ENCODE data around the gene RAVER1. TPM values are rescaled to one million over a fixed set of nuclear protein-coding genes. Genes with fewer than 3 reads are reported as not detected.
A peak's percentile ranks its signal among the peaks of the same experiment; 100 is the strongest.

RAVER1 gene
- total and polyA plus RNA-seq, 5 donors, result 9.8 to 20.1 (median 14.7) TPM

DNA sequence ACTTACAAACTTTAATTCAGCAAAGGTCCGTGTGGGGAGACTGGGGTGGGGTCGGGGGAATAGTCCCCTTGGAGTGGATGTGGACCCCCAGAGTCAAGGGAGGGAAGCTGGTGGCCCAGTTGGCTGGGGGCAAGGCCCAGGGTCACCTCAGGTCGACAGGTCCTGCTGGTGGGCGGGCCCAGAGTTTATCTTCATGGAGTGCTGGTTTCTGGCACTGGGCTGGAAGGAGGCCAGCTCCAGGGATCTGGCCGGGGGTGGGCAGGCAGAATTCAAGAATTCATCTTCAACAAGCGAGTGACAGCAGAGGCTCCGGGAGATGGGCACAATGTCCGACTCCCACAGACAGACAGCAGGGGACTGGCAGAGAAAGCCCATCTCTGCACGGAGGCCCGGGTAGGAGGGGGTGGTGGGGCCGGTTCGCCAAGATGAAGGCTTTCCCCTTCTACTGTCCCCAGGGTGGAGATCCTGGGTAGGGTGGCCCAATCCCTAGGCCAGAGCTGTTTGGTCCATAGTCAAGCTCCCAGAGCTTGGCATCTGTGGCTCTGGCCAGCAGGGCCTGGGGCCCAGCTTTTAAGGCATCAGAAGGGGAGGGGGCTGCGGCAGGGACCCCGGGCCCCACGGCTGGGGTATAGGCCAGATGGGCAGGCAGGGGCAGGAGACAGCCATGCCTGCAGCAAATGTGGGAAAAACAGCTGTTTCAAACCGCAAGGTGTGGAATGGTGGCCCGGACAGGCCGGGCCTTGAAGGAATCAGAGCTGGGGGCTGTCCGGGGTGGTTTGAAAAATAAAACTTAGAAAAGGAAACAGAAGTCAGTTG lies 16.9 kb downstream of the RAVER1 start:
- intact Hi-C loops (cut with DNase I), result no loop called here
- Histone ChIP-seq H3K4me3 (ENCODE audit: low read length) (no peak overlapping the region), H3K27ac (ENCODE audit: low read length) (no peak overlapping the region), H3K9me3 (ENCODE audit: control insufficient read depth, low read length) (no peaks in the 10 kb centered on the region), H3K27me3 (ENCODE audit: control insufficient read depth, insufficient read depth) (no peaks in the 10 kb centered on the region), H3K4me1 (ENCODE audit: control insufficient read depth, insufficient read depth, low read length) (no peaks in the 10 kb centered on the region)
- no peak for DNase-seq
- 62% methylated on average over 19 of the region's 19 CpGs for WGBS
- ATAC-seq, result peak in 1 of 2 donors; percentile 27

DNA sequence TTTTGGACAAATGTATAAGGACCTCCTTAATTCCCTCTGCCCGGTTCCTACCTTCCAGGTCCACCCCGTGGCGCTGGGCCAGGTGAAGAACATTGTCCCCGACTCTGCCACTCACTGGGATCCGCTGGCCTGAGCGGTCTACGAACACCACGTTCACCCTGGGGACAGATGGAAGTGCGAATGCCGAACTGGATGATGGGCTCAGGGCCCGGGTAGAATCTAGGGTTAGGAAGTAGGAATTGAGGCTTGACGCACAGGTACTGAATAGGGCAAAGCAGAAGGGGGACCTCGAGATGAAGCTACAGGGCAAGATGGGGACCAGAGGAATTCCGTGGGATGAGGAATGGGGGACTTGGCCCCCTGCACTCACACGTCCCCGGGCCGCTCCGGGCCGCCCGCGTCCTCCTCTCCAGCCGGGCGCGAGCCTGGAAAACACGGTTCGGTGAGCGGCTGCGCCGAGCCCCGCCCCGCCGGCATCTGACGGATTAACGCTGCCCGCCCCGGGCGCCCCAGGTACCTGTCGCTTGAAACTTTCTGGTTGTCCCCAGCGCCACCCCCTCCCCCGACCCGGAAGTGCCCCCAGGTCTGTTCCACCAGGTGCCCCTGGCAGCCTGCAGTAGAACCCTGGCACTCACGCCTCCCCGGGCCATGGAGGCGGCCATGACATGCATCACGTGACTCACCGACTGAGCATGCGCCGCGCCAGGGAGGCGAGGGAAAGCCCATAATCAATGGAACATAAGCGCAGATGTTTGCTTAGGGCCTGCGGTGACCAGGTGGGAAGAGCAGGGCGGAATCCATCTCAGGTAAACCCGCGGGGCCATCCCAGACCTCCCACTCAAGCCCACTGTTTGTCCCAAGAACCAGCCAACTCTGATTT lies 17.8 kb downstream of the RAVER1 start, which contains the start of gene FDX2:
Gene FDX2 (minus strand): TSS at position 681 of the 880 bp plus-strand sequence. CDS start 19 bp downstream, at position 662.
- Histone ChIP-seq H3K9me3 (ENCODE audit: control insufficient read depth, low read length) (no peaks in the 10 kb centered on the region), H3K27me3 (ENCODE audit: control insufficient read depth, insufficient read depth) (no peaks in the 10 kb centered on the region), H3K4me1 (ENCODE audit: control insufficient read depth, insufficient read depth, low read length) (no peaks in the 10 kb centered on the region), H3K27ac (ENCODE audit: low read length) (peak within 1 kb of the TSS; percentile 6), H3K4me3 (ENCODE audit: low read length) (peak within 1 kb of the TSS; percentile 90)
- 1% methylated on average over 55 of the region's 55 CpGs for WGBS
- intact Hi-C loops (cut with DNase I), result no loop called here
- ATAC-seq (peak; percentile 88 to 92), DNase-seq (peak; percentile 89 to 97 (median 96))

DNA sequence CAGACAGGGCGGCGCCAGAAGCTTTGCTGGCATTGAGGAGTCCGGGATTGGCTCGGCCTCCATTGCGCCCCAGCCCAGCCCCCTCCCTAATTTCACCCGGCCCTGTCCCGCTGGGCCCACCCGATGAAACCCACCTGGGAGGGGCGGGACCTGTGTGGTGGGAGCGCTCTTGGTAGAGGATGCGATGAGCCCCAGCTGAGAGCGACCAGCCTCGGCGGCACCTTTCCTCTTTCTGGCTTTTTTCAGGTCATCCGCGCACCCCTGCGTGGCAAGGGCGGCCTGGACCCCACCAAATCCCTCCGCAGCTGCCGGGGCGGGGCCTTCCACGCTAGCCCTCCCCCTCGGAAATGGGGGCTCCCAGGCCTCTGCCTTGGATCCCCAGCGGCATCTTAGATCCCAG lies 23.9 kb downstream of the RAVER1 start, which contains the start of gene ZGLP1:
Gene ZGLP1 (minus strand): TSS at position 393 of the 400 bp plus-strand sequence.
- H3K27ac ChIP-seq (ENCODE audit: low read length), result no peak within 1 kb of the TSS
- DNase-seq (no peak), ATAC-seq (peak in 1 of 2 donors; percentile 46)
- H3K4me1 ChIP-seq (ENCODE audit: control insufficient read depth, insufficient read depth, low read length), result no peaks in the 10 kb centered on the region
- intact Hi-C loops (cut with DNase I), result no loop called here
- H3K27me3 ChIP-seq (ENCODE audit: control insufficient read depth, insufficient read depth), result no peaks in the 10 kb centered on the region
- no peak within 1 kb of the TSS for H3K4me3 ChIP-seq (ENCODE audit: low read length)
- H3K9me3 ChIP-seq (ENCODE audit: control insufficient read depth, low read length), result no peaks in the 10 kb centered on the region
- 93% methylated on average over 24 of the region's 24 CpGs for WGBS

DNA sequence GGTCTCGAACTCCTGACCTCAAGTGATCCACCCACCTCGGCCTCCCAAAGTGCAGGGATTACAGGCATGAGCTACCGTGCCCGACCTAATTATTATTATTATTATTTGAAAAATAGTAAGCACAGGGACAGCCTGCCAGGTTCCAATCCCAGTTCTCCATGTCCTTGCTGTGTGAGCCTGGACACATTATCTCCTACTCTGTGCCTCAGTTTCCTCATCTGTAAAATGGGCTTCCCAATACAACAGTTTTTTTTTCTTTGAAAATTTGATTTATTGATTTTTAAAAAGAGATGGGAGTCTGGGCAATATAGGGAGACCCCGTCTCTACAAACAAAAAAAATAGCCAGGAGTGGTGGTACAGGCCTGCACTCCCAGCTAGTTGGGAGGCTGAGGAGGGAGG lies 27.0 kb downstream of the RAVER1 start:
- H3K4me3 ChIP-seq (ENCODE audit: low read length), result no peak overlapping the region
- H3K4me1 ChIP-seq (ENCODE audit: control insufficient read depth, insufficient read depth, low read length), result no peaks in the 10 kb centered on the region
- DNase-seq, result no peak
- WGBS, result 91% methylated on average over 5 of the region's 5 CpGs
- H3K27ac ChIP-seq (ENCODE audit: low read length), result no peak overlapping the region
- intact Hi-C loops (cut with DNase I), result no loop called here
- H3K27me3 ChIP-seq (ENCODE audit: control insufficient read depth, insufficient read depth), result no peaks in the 10 kb centered on the region
- H3K9me3 ChIP-seq (ENCODE audit: control insufficient read depth, low read length), result no peaks in the 10 kb centered on the region
- no peak for ATAC-seq

DNA sequence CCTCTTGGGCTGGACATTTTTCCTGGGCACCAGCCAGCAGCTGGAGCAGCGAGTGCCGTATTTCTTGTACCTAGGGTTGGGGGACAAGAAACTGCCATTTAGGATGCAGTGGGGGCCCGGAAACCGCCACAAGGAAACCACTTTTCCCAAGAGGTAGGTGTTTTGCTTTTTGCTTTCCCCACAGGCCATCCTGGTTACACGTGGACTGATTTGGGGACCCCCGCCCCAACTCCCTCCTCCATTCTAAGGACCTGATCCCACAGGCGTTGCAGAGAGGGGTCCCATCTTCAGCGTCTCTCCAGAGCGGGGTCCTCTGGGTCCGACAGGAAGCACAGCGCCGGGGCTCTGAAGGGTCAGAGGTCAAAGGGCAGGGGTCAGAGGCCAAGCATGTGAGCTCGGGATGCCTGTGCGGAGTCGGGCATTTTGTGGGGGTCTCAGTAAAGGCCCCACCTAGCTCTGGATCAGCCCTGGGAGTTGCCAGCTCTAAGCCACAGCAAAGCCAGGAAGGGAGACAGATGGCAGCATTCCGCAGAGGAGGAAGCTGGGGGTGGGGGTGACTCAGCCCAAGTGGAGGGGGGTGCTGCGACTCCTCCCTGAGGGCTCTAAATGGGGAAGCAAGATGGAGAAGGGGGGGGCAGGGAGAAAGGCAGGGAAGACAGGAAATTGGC lies 28.1 kb downstream of the RAVER1 start:
- 80% methylated on average over 17 of the region's 17 CpGs for WGBS
- no peaks in the 10 kb centered on the region for H3K4me1 ChIP-seq (ENCODE audit: control insufficient read depth, insufficient read depth, low read length)
- DNase-seq, result peak; percentile 41 to 77 (median 70)
- no peak overlapping the region for H3K27ac ChIP-seq (ENCODE audit: low read length)
- ATAC-seq, result peak; percentile 17 to 46
- H3K9me3 ChIP-seq (ENCODE audit: control insufficient read depth, low read length), result no peaks in the 10 kb centered on the region
- H3K27me3 ChIP-seq (ENCODE audit: control insufficient read depth, insufficient read depth), result no peaks in the 10 kb centered on the region
- intact Hi-C loops (cut with DNase I), result no loop called here
- no peak overlapping the region for H3K4me3 ChIP-seq (ENCODE audit: low read length)

DNA sequence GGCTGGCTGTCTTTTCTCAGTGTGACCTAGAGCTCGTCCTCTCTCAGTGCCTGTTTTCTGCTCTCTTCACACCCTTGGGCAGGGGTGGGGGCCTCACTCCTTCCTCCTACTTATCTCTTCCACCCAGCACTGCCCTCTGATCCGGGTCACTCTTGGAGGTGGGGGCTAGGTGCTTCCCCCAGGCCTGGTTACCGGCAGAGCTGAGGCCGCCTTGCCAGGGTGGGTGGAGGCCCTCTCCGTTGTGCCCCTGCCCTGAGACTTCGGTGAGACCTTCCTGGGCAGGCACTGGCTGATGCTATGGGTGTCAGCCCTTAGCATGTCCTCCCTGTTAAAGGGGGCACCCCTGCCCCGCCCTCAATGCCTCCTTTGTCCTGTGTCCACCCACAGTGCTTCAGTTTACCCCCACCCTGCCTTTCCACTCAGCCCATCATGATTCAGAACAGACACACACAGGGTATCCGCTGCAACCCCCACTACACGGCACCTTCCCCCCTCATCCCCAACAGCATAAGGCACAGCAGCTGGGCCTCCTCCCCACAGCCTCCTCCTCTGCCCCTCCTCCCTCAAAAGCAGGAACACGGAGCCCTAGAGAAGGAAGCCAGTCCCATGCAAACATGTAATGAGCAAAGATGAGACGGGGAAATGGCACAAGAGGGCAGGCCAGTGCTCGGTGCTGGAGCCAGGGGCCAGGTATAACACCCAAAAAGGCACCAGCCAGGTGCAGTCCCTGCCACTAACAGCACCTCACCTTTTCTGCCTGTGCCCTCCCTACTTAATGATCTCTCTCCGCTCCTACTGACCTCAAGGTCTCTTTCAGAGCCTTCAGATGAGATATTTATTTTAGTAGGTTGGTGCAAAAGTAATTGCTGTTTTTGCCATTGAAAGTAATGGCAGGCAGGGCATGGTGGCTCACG lies 33.5 kb downstream of the RAVER1 start:
- DNase-seq (no peak), ATAC-seq (peak; percentile 18 to 28)
- Histone ChIP-seq H3K27ac (ENCODE audit: low read length) (no peak overlapping the region), H3K9me3 (ENCODE audit: control insufficient read depth, low read length) (no peaks in the 10 kb centered on the region), H3K4me3 (ENCODE audit: low read length) (no peak overlapping the region), H3K4me1 (ENCODE audit: control insufficient read depth, insufficient read depth, low read length) (no peaks in the 10 kb centered on the region), H3K27me3 (ENCODE audit: control insufficient read depth, insufficient read depth) (no peaks in the 10 kb centered on the region)
- 40% methylated on average over 14 of the region's 14 CpGs for WGBS
- intact Hi-C loops (cut with DNase I), result no loop called here

DNA sequence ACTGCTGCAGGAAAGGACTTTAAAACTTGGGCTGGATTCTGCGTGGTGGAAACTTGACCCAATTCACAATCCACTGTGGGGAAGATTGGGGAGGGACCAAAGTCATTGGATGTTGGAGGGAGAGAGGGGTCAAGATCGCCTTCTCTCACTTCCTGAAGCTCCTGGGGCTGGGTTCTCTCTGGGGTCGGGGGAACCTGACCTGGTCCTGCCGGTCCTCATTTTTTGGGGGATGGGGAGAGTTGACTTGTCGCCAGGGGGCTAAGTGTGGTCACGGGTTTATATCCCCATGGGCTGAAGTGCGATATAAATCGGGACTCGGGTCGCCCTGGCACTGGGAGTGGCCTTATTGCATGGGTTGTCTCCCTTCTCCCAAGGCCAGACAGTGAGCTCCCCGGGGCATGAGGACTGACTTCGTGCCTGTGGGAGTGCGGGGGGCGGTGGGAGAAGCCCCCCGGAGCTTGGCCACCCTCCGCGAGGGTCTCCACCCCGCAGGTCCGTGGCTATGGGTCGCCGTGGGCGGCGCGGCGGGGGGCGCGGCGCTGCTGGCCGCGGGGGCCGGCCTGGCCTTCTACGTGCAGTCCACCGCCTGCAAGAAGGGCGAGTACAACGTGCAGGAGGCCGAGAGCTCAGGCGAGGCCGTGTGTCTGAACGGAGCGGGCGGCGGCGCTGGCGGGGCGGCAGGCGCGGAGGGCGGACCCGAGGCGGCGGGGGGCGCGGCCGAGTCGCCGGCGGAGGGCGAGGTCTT lies 37.3 kb downstream of the RAVER1 start:
- intact Hi-C loops (cut with DNase I), result no loop called here
- Histone ChIP-seq H3K9me3 (ENCODE audit: control insufficient read depth, low read length) (no peaks in the 10 kb centered on the region), H3K4me3 (ENCODE audit: low read length) (peak overlapping the region; percentile 8), H3K27me3 (ENCODE audit: control insufficient read depth, insufficient read depth) (no peaks in the 10 kb centered on the region), H3K4me1 (ENCODE audit: control insufficient read depth, insufficient read depth, low read length) (peaks cover 3% of the 10 kb centered on the region), H3K27ac (ENCODE audit: low read length) (no peak overlapping the region)
- DNase-seq, result no peak
- WGBS, result 5% methylated on average over 58 of the region's 58 CpGs
- no peak for ATAC-seq

DNA sequence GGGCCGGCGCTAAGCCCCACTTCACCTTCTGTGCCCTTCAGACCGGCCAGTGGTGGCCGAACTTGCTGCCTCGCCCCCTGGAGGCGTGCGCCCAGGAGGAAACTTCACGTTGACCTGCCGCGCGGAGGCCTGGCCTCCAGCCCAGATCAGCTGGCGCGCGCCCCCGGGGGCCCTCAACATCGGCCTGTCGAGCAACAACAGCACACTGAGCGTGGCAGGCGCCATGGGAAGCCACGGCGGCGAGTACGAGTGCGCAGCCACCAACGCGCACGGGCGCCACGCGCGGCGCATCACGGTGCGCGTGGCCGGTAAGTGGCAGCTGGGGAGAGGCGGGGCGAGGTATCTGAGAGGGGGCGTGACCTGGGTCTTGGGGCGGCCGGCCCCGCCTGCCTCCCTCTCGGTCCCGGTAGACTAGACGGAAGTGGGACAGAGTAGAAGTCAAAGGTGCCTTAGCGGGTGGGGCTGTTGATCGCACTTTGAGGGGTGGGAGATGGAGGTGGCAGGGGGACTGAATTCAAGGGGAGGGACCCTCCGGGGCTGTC lies 38.0 kb downstream of the RAVER1 start:
- Histone ChIP-seq H3K4me3 (ENCODE audit: low read length) (peak overlapping the region; percentile 8), H3K27me3 (ENCODE audit: control insufficient read depth, insufficient read depth) (no peaks in the 10 kb centered on the region), H3K27ac (ENCODE audit: low read length) (no peak overlapping the region), H3K9me3 (ENCODE audit: control insufficient read depth, low read length) (no peaks in the 10 kb centered on the region), H3K4me1 (ENCODE audit: control insufficient read depth, insufficient read depth, low read length) (peaks cover 6% of the 10 kb centered on the region)
- ATAC-seq (peak in 1 of 2 donors; percentile 18), DNase-seq (peak; percentile 26 to 78 (median 77))
- intact Hi-C loops (cut with DNase I), result no loop called here
- WGBS, result 4% methylated on average over 48 of the region's 48 CpGs

DNA sequence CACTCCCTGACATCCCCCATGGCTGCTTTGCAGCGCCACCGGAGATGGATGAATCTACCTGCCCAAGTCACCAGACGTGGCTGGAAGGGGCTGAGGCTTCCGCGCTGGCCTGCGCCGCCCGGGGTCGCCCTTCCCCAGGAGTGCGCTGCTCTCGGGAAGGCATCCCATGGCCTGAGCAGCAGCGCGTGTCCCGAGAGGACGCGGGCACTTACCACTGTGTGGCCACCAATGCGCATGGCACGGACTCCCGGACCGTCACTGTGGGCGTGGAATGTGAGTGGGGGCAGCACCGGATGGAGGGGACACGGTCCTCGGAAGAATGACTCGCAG lies 39.0 kb downstream of the RAVER1 start:
- no peak for DNase-seq
- 30% methylated on average over 25 of the region's 25 CpGs for WGBS
- peaks cover 9% of the 10 kb centered on the region for H3K4me1 ChIP-seq (ENCODE audit: control insufficient read depth, insufficient read depth, low read length)

More for the DNA sequence above, 39.0 kb downstream of the RAVER1 start:
- no peaks in the 10 kb centered on the region for H3K9me3 ChIP-seq (ENCODE audit: control insufficient read depth, low read length)
- H3K27me3 ChIP-seq (ENCODE audit: control insufficient read depth, insufficient read depth), result no peaks in the 10 kb centered on the region
- no peak for ATAC-seq
- H3K4me3 ChIP-seq (ENCODE audit: low read length), result no peak overlapping the region
- intact Hi-C loops (cut with DNase I), result no loop called here
- no peak overlapping the region for H3K27ac ChIP-seq (ENCODE audit: low read length)

Measured in right cardiac atrium (tissue), 5 donors.